ENCODE results near the gene HTRA3.

HTRA3 gene

GRCh38 chr4:8265171-8265929 is 4.2 kb upstream of the HTRA3 start:
- DNase-seq (ENCODE audit: low read depth in 1 of 2, low spot score in 1 of 2), result no peak

- DNase-seq (ENCODE audit: low read depth in 1 of 2, low spot score in 1 of 2), result no peak
Measured at GRCh38 chr4:8266088-8266487, 3.5 kb upstream of the HTRA3 start.

- DNase-seq (ENCODE audit: low read depth in 1 of 2, low spot score in 1 of 2), result no peak
Measured at GRCh38 chr4:8266508-8266907, 3.0 kb upstream of the HTRA3 start.

DNA sequence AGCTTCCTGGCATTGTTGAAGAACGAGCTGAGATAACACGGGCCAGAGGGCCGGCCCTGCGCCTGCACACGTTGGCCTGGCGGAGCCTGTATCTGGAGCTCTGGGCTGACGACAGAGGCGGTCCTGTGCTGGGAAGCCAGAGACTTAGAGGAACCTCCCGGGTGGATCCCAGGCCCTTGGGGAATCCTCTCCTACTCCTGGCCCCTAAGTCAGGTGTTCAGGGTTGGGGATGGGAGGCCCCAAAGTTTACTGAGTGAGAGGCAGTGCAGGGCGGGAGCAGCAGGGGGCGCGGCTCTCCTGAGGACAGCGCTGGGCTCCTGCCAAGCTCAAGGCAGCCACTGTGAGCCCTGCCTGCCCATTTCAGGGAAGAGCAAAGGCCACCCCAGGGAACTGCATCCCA is 2.5 kb upstream of the HTRA3 start:
- DNase-seq (ENCODE audit: low read depth in 1 of 2, low spot score in 1 of 2), result no peak

- no peak for DNase-seq (ENCODE audit: low read depth in 1 of 2, low spot score in 1 of 2)
Measured at GRCh38 chr4:8268211-8268610, 1.3 kb upstream of the HTRA3 start.

GRCh38 chr4:8268901-8269534 is 536 bp upstream of the HTRA3 start:
- DNase-seq (ENCODE audit: low read depth in 1 of 2, low spot score in 1 of 2), result no peak

DNA sequence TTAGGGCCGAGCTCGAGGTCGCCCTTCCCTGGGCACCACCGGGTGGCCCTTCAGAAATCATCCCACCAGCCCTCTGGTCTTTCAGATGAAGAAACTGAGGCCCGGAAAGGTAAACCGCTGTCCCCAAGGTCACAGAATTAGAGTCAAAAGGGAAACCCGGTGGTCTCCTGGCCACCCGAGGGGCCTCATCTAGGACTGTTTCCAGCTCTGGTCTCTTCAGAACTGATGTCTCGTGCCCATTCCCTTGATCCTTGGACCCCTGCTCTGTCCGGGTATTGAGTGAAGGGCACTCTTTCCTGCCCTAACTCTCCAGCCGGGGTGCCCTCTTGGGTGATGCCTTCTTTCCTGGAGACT is 841 bp downstream of the HTRA3 start:
- DNase-seq (ENCODE audit: low read depth in 1 of 2, low spot score in 1 of 2), result no peak

- no peak for DNase-seq (ENCODE audit: low read depth in 1 of 2, low spot score in 1 of 2)
Measured at GRCh38 chr4:8270912-8271815, 1.6 kb downstream of the HTRA3 start.

GRCh38 chr4:8271821-8272220 is 2.3 kb downstream of the HTRA3 start:
- DNase-seq (ENCODE audit: low read depth in 1 of 2, low spot score in 1 of 2), result no peak

DNA sequence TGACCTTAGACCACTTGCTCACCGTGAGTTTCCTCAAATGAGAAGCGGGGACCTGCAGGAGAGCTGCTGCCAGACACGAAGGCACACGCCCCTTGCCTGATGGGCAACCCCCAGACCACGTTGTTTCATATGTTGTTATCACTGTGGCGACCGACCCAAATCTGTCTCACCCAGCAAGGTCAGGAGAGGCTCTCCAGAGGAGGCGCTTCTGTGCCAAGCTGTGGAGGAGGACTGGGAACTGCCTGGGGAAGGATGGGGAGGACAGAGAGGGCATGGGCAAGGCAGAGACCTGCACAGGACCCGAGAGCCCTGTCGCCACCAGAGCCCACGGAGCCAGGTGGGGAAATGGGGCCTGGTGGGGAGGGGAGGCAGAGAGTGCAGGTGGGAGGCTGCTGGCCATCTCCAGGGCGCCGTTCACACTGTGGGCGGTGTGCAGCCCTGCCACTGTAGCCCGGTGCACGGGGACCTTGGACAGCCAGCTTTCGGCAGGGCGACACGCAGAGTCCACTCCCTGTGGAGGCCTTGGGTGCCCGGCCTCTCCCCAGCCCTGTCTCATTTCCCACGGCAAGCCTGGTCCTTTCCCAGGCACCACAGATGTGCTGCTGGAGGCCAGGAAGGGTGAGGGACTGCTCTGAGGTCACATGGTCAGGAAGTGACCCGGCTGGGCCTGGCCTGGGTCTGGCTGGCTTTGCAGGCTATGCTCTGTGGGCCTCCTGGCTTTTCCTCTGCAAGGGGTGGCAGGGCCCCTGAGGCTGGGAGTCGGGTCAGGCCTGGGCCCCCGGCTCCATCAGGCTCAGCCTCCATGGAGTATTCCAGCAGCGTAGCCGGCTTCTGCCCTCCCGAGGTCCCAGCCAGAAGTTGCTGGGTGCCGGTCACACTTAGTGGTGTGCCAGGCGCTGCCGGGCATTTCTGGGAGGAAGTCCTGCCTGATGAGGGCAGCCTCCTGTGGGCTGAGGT is 3.2 kb downstream of the HTRA3 start:
- DNase-seq (ENCODE audit: low read depth in 1 of 2, low spot score in 1 of 2), result no peak

GRCh38 chr4:8273450-8273849 is 3.9 kb downstream of the HTRA3 start:
- no peak for DNase-seq (ENCODE audit: low read depth in 1 of 2, low spot score in 1 of 2)

- DNase-seq (ENCODE audit: low read depth in 1 of 2, low spot score in 1 of 2), result no peak
Measured at GRCh38 chr4:8274066-8274652, 4.6 kb downstream of the HTRA3 start.

- no peak for DNase-seq (ENCODE audit: low read depth in 1 of 2, low spot score in 1 of 2)
Measured at GRCh38 chr4:8274765-8275547, 5.4 kb downstream of the HTRA3 start.

DNA sequence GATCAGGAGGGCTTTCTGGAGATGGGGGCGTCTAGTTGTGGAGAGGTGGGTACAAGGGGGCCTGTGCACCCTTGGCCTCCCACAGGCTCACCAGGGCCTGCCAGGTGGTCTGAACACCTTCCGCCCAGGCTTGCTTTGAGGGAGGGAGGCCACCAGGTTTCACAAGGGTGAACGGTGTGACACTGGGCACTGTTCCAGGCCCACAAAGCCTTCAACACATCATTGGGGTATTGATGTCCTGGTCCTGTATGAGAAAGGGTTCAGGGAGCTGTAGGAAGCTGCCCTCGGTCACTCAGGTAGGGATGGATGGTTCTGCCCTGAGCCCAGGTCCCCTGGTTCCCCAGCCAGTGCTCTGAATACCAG is 6.0 kb downstream of the HTRA3 start:
- DNase-seq (ENCODE audit: low read depth in 1 of 2, low spot score in 1 of 2), result no peak

DNA sequence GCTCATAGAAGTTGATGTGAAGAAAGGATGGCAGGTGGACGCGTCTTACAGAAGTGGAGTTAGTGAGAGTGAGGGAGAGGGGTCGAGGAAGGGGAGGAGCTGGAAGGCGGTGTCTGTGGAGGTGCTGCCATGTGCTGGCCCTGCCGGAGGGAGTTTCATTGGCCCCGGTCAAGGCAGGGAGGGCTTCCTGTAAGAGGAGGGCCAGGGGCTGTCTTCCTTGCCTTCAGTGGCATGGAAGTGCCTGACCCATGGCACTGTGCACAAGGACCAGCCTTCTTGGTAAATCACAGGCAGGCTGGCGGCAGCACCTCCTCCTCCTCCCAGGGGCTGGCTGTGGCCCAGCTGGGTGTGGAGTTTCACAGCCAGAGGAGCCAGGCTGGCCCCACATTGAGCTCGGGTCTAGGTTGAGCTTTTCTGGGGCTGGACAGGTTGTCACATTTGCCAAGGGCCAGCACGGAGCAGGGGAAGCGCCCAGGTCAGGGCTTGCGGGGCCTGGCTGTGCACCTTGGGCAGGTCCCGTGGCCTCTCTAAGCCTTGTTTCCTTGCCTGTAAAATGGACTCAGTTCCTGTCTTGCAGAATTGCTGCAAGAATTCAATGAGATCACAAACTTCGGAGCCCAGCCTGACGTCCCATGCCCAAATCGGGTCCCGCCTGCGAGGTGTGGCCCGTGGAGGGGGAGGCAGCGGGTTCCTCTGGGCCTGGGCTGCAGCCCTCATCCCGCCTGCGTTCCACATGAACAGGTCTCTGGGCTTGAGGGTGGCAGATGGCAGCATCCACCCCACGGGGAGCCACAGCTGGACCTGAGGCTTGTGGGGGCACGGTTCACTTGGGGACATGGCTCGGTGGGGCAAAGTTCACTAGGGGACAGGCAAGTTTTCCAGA is 7.0 kb downstream of the HTRA3 start:
- no peak for DNase-seq (ENCODE audit: low read depth in 1 of 2, low spot score in 1 of 2)

GRCh38 chr4:8277356-8278008 is 7.9 kb downstream of the HTRA3 start:
- no peak for DNase-seq (ENCODE audit: low read depth in 1 of 2, low spot score in 1 of 2)

DNA sequence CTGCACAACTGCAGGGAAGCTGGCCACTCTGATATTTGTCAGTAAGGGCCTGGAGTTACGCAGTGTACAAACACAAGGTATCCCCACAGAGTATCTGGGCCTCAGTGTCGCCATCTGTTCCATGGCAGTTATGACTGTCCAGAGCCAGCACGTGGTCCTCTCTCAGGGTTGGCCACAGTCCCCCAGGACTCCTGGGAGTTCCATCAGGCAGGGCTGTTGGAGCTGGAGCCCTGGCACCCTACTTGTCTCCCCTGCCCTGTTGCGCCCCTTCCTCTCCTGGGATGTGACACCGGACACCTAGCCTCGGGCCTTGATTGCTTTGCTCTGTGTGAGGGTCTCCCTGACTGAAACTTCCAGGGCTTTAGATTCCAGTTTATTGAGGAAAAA is 8.4 kb downstream of the HTRA3 start:
- DNase-seq (ENCODE audit: low read depth in 1 of 2, low spot score in 1 of 2), result no peak

Data from stimulated activated CD4-positive, alpha-beta T cell treated with anti-CD3 and anti-CD28 coated beads, Interleukin-15, amount 100 ng/mL, for 1 hour (primary cell).